Activated CD8-positive, alpha-beta memory T cell treated with anti-CD3 and anti-CD28 coated beads, Interleukin-2, amount 50 U/mL, for 24 hours (primary cell): ENCODE results near the gene CADPS.

Experiments
- DNase-seq: peaks from one replicate; pipeline ENCODE4 v3.0.0-alpha.2; 2020; ENCODE audit errors: extremely low read depth

The CADPS gene

DNA sequence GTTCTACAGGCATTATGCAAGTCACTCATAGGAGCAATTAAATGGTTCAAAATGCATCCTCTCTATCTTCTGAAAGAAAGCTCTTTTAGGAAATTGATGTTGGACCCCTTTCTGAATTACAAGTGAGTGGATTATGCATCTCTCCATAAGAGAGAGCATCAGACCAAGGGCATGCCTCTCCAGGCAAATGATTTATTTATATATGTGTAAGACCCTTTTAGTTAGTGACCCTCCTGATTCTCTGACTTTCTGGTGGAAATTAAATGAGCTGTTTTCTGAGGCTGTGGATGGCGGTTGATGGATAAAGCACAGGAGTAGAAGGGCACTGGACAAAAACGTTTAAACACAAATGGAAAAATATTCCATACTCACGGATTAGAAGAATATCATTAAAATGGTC, 62.6 kb downstream of the CADPS start:
- DNase-seq = no peak

DNA sequence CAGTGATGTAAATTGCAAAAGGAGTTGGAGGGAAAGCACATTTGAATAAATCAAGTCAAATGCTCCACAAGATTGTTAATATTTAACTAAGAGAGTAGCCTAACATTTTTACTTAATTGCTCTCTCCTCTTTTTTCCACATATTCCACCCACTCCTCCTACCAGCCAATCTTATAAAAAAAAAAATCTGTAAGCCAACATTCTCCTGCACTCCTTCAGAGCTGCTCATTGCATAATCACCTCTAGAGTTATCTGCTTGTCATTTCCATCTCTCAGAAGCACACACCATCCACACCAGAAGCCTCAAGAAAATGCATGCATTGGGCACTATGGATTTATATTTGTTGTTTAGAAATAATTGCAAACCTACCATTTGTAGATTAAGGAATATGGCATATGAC, 64.1 kb downstream of the CADPS start:
- no peak for DNase-seq

DNA sequence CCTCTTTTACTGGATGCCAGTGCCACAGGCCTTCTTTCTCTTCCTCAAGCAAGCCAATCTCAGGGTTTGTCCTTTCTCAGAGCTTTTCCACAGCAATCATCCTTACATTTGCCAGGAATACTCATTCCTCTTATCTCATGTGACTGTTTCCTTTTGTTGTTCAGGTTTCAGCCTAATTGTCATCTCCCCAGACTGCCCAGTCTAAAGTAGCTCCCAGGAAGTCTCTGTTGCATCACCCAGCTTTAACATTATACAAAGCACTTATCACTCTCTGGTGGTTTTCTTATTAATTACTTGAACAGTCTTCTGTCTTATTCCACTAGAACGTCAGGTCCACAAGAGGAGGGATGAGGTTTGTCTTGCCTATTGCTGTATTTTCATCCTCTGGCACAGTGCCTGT, 65.8 kb downstream of the CADPS start:
- no peak for DNase-seq

DNA sequence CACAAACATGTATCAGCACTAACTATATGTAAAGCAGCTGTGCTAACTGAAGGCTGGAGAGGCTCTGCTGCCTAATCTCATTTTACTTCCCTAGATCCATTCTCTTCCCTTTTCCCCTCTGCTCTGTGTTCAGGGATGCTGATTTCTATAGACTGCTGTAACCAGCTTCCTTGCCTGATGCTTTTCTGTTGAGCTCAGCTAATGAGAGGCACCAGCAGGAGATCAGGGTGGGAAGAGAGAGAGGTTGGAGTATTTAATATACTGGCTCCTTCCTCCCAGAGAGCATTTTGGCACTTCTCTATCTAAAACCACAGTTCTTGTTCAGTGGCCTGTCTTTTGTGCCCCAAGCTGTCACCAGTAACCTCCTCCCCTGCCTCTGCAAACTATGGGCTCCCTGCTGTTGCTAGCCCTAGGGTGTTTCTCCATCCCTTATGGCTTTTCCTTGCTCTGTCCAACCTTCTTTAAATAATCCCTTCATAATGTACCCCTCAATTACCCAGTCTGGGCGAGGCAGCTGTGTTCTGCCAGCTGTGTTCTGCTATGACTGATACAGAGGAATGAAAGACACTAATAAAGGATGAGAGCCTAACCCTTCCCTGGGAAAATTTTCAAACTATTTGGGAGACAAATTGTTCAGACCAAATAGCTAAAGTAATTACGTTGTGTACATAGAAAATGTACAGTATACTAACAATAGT, 69.5 kb downstream of the CADPS start:
- DNase-seq = no peak

DNA sequence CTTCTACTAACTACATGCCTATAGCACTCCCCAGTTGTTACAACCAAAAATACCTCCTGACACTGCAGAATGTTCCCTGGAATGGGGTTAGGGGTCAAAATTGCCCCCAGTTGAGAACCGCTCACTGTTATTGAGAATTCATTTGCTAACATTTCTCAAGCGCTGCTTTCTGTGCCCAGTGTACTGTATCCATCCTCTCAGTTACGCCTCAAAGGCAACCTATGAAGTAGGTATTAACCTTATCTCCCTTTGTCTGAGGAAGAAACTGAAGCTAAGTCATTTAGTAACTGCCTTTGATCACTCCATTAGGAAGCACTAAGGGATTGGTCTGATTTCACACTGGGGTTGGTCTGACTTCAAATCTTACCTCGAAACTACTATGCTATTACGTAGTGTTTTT, 70.1 kb downstream of the CADPS start:
- DNase-seq = no peak

DNA sequence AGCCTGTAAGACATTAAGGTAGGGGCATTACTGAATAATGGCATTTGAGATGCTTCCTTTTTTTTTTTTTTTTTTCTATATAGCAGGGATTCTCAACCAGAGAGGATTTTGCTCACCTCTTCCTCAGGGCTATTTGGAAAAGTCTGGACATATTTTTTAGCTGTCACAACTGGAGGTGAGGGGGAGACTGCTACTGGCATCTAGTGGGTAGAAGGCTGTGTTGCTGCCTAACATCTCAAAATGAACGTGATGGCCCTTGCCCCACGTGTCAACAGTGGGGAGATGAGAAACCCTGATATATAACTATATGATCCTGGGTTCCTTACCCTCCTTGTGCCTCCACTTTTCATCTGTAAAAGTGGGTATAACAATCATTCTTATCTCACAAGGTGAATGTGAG, 71.9 kb downstream of the CADPS start:
- no peak for DNase-seq

DNA sequence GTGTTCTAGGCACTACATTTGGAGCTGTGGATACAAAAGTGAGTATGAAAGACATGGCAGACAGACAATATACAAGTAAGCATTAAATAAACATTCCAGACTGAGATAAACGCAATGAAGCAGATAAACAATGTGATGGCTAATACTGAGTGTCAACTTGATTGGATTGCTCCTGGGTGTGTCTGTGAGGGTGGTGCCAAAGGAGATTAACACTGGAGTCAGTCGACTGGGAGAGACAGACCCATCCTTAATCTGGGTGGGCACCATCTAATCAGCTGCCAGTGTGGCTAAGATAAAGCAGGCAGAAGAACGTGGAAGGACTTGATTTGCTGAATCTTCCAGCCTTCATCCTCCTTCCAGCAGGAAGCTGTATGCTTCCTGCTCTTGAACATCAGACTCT, 77.2 kb downstream of the CADPS start:
- no peak for DNase-seq

DNA sequence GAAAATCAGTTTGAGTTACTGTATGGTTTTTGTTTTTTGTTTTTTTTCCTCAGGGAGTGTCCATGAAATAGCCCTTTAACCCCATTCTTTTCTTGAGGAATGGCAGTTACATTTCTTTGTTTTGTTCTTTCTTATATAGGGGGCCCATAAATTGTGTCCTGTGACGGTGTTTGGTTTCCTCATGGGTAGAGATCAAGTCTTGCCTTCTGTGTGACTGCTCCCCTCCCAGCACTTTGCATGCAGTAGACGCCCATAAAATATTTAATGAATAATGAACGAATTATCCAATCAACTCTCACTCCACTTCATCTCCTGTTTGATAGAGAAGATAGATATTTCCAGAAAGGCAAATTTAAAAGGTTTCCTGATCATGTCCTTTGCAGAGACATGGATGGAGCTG, 78.1 kb downstream of the CADPS start:
- DNase-seq = no peak

DNA sequence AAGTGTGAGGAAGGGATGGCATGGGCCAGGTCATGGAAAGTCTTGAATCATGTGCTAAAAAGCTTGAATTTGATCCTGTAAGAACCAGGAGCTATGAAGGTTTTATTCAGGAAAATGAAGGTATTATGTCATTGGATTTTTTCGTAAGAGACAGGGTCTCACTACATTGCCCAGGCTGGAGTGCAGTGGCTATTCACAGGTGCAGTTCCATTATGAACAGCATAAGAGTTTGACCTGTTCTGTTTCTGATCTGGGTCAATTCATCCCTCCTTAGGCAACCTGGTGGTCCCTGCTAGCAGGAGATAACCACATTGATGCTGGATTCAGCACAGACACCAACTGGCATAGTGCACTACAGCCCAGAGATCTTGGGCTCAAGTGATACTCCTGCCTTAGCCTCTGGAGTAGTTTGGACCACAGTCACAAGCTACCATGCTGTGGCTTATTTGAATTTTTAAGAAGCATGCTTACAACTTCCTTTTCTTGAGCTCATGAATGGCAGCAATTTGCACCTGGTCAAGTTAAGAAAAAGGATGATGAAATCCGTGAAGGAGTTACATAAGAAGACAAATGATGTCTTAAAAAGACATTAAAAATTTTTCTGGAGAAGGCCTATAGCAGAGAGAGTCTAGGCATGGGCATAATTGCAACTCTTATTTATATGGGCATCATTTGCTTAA, 79.1 kb downstream of the CADPS start:
- no peak for DNase-seq

DNA sequence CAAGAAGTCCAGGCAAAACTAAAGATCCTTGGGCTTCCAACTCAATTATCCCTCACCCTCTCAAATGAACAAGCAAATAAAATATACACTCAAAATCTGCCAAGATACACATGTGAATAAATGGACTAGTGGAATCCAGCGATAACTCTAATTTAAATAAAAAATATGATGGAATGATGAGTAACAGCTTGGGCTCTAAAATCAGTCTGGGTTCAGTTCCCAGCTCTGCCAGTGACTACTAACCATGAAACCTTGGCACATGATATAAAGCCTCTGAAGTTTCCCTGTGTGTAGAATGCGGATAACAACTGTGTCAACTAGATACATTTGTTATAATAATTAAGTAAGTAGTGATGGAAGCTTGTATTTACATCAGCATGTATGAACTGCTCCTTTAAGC, 81.3 kb downstream of the CADPS start:
- no peak for DNase-seq

DNA sequence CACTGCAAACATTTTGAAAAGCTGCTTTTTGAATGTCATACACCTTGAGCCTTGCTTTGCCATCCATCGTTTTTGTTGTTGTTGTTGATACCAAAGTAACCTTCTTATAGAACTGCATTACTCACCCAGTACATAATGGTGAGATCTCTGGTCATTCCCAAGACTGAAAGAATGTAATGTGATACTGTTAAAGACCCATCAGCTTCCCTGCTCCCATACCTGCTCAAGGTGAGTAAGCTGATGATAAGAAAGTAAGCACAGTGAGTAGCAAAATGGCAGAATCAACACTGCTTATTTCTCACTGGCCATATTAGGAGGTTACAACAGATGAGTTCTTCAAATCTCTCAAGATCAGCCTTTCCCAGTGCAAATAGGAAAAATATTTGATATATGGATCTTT, 89.8 kb downstream of the CADPS start:
- DNase-seq = no peak

DNA sequence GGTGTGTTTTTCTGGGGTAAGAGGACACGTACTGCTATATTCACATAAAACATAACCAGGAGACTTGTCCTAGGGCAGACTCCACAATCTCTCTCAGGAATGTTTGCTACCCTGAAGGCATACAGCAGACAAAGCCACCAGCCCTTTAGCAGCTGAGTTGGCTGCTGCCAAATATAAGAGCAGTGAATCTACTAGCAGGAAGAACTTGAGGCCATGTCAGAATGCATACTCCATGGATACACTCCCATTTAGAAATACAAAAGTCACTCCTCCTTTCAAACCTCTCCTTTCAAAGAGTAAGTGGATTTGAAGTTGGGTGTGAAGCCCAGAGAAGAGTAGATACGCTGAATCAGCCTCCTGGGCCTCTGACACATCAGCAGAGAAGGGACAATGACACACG, 94.1 kb downstream of the CADPS start:
- no peak for DNase-seq

DNA sequence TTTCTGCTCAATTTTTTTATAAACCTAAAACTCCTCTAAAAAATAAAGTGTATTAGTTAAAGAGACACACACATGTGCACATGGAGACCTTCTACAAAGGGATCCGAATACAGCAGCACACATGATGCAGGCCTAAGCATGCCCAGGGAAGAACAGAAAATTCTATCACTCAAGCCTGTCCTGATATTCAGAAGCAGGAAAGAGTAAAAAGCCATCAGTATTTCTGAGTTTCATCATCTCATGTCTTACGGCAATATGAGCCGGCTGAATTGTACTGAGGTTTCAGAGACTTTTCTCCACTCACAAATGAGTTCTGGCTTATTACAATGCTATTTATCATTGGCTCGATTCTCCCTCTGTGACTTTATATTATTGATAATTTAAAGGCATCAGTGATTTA, 97.5 kb downstream of the CADPS start:
- DNase-seq = no peak

DNA sequence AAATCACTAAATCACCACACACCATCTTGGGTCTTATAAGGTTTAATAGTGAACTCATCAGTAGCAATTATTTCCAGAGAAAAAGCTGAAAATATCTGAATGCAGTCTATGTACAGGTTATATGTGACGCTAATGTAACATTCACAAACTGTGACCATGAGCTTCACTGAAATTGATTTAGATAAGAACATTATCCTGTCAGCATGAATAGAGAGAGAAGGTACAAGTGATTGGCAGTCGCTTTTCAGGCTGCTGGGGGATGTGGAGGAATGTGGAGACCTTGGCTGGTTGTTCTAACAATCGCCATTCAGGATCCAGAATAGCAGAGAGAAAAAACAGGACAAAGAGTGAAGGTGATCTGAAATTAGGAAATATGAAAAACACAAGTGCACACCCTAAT, 98.1 kb downstream of the CADPS start:
- DNase-seq = no peak

DNA sequence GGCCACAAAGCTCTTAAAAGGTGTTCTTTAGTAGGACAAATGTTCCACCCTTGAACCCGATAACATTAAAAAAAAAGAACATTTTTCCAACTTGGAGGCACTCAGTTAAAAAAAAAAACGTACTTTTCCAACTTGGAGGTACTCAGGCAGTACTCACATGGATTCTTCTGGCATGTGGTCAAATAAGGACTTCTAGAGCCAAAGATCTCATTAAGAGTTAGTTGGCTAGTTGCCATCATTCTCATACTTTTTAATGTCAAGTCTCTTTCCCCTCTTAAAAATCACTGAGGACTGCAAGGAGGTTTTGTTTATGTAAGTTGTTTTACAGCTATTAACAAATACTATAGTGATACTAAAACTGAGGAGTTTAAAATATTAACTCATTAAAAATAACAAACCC, 101.0 kb downstream of the CADPS start:
- no peak for DNase-seq

DNA sequence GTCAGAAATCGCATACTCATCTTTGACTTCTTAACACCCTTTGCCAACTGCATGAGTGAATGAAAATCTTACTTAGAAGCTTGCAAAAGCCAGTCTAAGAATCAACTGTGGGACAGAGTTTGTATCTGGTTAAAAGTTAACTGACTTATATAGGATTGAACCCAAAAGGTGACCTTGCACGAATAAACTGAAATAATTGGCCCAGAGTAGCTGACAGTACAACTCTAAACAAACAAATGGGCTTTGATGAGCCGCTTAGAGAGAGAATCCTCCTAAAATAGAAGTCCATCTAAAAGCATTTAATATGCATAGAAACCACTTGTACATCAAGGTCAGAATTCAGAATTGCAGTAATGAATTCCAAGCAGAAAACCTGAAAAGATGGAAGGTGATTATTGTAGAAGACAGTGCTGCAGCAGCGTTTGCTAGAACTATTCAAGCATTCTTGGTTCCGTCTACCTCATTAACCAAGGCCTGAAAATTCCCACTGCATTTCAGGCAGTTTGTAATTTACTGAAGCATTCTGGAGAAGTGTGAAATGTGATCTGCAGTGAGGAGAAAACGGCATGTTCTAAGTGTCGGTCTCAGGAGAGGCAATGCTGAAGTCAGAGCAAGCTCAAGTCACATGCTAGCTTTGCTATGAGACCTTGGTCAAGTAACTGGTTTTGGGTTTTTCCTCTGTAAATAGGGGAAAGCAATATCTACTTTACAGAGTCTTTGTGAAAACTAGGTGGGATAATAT, 103.7 kb downstream of the CADPS start:
- no peak for DNase-seq

DNA sequence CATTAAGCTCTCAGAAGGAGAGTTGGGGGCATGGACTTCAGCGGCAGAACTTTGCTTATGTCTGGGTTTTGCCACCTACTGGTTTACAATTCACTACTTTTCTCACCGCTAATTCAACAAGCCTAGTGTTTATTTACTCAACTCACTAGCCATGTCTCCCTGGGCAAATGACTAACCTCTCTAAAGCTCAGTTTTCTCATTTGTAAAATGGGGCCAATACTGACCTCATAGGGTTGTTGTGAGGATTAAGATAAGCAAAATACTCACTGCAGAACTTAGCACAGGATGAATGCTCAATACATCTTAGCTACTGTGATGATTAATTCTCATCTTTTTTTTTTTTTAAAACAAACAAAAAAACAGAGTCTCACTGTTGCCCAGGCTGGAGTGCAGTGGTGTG, 106.3 kb downstream of the CADPS start:
- no peak for DNase-seq

DNA sequence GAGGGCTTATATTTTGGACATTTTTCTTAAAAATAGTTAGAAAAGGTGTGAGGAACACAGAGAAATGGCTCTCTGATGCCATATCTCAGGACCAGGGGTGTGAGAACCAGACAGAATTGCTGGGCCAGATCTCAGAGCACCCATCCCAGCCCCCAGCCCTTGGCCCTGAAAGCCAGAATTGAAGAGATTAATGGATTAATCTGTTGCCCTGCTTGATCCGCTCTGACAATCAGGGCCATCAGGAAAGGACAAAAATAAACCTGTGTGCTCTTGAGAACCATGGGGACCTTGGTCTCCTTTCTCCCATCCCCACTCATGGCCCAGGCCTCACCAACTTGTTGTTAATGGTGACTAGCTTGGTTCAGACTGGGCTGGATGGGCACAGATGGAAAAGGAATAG, 113.5 kb downstream of the CADPS start:
- DNase-seq = no peak

DNA sequence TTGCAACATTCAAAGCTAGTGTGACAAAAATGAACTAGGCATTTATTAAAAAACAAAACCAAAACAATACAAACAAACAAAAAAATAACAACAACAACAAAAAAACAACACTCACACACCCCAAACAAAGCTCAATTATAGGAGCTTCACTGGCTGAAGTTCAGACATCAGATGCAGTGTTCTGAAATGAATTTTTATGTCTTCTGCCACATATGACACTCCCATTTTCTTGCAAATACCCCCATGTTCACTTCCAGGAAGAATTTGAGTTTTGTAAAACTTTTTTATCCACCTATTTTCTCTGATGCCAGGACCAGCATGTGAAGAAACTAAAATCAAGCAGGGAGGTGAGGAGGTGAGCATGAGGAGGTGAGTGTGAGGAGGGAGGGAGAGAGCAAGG, 113.9 kb downstream of the CADPS start:
- DNase-seq = no peak

DNA sequence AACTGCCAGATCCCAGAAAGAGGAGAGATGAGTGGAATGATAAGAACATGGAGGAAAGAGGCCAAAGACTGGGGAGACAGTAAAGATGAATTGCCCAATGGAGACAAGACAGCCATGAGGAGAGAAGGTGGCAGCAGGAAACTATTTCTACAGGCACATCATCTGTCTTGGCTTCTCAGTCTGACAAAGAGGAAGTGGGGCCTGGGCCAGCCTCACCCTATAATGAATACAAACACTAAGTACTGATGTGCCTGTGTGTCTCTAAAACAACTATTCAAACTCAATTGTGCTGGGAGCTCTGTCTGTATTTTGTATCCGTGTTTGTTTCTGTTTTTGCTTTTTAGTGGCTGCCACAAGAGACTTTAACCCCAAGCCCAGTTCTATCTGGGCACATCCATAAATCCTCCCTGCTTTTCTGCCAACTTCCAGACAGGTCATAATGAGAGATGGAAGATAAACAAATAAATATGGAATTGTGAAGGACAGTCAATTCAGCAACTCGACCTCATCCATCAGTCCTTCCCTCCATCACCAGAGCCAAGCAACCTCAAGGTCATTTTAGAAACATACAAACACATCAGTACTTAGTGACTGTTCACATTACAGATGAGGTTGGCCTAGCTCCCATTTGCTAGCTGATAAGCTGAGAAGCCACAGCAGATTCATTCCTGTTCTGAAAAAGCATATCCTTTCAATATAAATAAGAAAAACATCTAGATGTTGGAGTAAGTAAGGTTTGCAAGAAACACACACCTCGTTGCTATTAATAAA, 116.7 kb downstream of the CADPS start:
- no peak for DNase-seq

DNA sequence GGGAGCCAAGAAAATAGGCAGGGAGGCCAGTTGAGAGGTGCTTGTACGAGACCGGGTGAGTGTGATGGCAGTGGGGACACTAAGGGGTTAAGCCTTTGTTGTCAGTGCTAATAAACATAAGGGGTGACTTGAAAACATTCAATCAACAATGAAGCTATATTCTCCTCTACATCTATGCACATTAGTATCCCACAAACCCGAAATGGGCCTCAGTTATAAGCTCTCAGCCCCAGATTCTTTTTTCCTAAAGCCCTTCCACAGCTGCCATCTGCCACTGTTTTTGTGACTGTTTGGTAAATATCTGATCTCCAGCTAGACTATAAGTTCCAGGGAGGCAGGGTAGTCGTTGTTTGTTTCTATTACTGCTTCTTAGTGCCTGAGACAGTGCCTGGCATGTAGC, 118.2 kb downstream of the CADPS start:
- no peak for DNase-seq

DNA sequence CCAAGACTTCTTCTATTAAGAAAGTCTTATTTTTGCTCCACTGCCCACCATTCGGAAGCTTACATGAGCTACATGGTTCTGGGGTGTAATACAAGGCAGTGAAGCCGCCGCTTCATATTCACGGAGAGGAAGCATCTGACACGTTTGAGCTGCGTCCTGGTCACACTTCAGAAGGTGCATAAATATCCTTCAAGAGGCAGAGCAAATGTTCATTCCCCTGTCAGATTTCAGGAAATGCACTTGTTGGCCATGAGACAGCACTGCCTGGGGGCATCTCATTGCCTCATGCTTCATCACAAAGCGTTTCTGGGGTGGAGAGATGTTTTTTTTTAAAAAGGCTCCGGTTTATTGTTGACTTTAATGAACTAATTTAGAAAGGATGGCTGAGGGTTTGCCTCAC, 119.9 kb downstream of the CADPS start:
- no peak for DNase-seq
